Cardiac fibroblast (primary cell): ENCODE data around the gene TIMM29.

Experiments
- DNase-seq, 2 donors: peaks; one replicate each; pipeline versions ENCODE4 v3.0.0 to v3.0.0-alpha.2; 2010; ENCODE audit warnings: low read depth in 2 of 2
- H3K4me3 ChIP-seq, 2 donors: replicated peaks in 1 of 2; 1 replicate in 1 of 2; 2 replicates in 1 of 2; pipeline ENCODE4 v1.5.1; 2011; ENCODE audit warnings: low read depth in 2 of 2, low read length in 2 of 2, mild to moderate bottlenecking in 2 of 2, moderate library complexity in 1 of 2
- TF ChIP-seq, protein P1 (sequence below): IDR thresholded peaks from one replicate; pipeline ENCODE4 v1.5.1; 2011; ENCODE audit warnings: low read depth, mild to moderate bottlenecking, low read length, inconsistent platforms

The TIMM29 gene

DNA sequence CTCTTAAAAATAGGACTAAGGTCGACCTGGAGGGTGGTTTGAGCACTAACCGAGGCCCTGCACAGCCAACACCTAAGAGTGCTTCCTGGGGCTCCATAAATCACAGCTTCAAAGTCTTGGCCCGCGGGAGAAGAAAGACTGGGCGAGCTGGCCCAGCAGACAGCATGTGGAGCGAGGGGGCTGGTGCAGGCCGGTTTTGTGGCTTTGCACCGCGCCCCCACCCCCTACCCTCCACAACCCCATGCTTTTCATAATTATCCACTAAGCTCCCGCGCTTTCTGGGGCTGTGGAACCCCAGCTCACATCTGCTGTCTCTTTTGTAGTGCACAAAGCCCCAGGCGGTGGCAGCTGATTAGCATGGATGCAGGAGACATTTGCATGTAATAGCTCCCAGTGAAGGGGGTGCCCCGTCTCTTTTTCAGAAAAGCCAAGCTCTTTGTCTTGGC lies 40.2 kb upstream of the TIMM29 start:
- TF ChIP-seq, protein P1, sequence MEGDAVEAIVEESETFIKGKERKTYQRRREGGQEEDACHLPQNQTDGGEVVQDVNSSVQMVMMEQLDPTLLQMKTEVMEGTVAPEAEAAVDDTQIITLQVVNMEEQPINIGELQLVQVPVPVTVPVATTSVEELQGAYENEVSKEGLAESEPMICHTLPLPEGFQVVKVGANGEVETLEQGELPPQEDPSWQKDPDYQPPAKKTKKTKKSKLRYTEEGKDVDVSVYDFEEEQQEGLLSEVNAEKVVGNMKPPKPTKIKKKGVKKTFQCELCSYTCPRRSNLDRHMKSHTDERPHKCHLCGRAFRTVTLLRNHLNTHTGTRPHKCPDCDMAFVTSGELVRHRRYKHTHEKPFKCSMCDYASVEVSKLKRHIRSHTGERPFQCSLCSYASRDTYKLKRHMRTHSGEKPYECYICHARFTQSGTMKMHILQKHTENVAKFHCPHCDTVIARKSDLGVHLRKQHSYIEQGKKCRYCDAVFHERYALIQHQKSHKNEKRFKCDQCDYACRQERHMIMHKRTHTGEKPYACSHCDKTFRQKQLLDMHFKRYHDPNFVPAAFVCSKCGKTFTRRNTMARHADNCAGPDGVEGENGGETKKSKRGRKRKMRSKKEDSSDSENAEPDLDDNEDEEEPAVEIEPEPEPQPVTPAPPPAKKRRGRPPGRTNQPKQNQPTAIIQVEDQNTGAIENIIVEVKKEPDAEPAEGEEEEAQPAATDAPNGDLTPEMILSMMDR = no peak
- H3K4me3 ChIP-seq = no peak overlapping the region
- DNase-seq = no peak

DNA sequence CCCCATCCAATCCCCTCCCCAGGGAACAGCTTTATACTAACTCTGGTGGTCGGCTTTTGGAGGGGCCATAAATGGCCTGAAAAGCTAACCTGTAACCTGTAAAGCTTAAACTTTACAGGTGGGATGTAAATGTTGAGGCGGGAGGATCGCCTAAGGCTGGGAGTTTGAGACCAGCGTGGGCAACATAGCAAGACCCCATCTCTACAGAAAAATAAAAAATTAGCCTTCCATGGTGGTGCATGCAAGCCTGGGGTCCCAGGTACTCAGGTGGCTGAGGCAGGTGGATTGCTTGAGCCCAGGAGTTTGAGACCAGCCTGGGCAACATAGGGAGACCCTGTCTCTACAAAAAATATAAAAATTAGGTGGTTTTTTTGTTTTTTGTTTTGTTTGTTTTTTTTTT lies 38.7 kb upstream of the TIMM29 start:
- no peak for DNase-seq
- TF ChIP-seq, protein P1 = no peak

DNA sequence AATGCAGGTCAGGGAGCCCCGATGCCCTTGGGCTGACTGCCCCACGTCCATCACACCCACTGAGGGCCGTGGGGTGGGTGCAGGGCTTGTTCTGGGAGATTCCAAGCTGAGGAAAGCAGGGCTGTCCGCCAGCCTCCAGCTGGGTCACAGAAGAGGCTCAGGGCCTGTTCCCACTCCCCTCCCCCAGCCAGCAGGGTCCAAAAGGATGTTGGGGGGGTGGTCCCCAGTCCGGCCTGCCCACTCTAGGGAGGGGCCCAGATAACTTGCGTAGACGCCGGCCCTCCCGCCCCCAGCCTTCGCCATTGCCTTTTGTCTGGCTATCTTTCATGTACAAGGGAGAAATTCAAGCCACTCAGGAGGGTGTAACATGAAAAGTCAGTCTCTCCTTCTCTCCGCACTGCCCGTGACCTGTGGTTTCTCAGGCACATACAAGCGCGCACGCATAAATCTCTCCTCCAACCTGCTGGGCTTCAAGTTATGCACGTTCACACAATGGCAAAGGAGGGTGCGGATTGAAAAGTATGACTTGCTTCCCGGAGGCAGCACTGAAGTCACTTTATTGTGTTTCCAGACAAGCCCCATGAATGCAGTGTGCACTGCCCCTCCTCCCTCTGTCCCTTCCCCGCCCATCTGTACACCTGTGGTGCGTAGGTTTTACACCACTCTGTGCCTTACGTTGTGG lies 37.1 kb upstream of the TIMM29 start:
- TF ChIP-seq, protein P1 = no peak
- no peak overlapping the region for H3K4me3 ChIP-seq
- DNase-seq = no peak

More for the DNA sequence above, 38.7 kb upstream of the TIMM29 start:
- no peak overlapping the region for H3K4me3 ChIP-seq

DNA sequence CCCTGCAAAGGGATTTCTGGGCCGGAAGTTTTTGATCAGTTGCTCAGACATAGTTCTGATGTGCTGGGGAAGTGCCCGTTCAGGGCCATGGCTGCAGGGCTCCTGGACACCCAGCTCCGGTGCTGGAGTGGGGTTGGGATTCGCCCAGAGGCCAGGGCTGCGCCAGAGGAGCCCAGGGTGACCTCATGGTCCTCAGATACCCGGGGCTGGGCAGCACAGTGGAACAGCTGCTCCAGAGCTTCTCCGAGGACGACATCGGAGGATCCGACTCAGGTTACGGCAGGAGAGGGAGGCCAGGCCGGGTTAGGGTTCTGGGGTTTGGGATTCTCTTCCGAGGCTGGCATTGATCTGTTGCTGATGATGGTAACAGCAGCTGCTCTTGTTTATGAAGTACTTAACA lies 36.4 kb upstream of the TIMM29 start:
- DNase-seq = no peak
- H3K4me3 ChIP-seq = no peak overlapping the region
- TF ChIP-seq, protein P1 = no peak

DNA sequence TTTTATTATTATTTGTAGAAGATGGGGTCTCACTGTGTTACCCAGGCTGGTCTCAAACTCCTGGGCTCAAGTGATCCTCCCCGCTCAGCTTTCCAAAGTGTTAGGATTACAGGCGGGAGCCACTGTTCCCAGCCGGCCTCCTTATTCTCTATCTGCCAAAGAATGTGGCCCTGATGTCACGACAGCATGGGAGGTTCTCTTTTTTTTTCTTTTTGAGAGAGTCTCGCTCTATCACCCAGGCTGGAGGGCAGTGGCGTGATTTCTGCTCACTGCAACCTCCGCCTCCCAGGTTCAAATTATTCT lies 33.7 kb upstream of the TIMM29 start:
- no peak for DNase-seq
- TF ChIP-seq, protein P1 = no peak
- H3K4me3 ChIP-seq = no peak overlapping the region

DNA sequence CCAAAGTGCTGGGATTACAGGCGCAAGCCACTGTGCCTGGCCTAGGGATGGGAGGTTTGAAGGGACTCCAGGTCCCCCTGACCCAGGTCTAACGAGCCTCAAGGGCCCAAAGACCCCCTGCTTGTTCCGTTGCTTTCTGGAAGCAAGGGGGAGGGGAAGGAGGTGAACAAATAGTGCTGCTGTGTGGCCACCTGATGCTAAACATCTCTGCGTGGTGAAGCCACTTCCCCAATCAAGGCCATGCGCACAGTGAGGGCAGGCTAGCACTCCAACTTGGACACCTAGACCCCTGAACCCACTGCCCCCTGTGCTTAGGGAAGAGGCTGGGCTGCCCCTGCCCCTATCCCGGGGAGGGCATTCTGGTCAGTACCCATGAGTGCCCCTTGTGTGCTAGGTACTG lies 33.2 kb upstream of the TIMM29 start:
- TF ChIP-seq, protein P1 = no peak
- no peak for DNase-seq
- H3K4me3 ChIP-seq = no peak overlapping the region

DNA sequence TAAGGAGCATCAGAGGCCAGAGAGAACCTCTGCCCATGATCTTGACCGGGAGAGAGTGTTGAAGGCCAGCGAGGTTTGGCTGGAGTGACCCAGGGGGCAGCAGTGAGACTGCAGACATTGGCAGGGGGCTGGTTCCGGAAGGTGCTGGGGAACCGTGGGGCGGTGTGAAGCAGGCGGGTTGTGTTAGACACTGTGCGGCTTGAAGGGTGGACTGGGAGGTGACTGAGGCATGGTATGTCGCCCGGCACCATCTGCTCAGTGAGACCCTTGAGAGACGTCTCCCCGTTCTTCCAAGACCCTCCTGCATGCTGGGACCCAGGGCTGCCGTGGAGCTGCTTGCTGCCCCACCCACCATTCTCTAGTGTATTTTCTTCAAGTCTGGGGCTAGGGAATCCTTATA lies 32.7 kb upstream of the TIMM29 start:
- no peak overlapping the region for H3K4me3 ChIP-seq
- TF ChIP-seq, protein P1 = no peak
- no peak for DNase-seq
